SK-N-SH (cell line): ENCODE measurements around the gene C1orf50. TPM values are rescaled to one million over a fixed set of nuclear protein-coding genes. Genes with fewer than 3 reads are reported as not detected.
A peak's percentile ranks its signal among the peaks of the same experiment; 100 is the strongest.

ENCODE experiments used
- CTCF ChIA-PET: fragments of 300-600, 350-600 bp; formaldehyde crosslinking; extraction: SDS; loops from one replicate; lab custom pipeline; 2021; lab: Yijun Ruan, JAX
- POLR2A ChIA-PET: fragments of 350-600 bp; sonication (Branson Sonifier 250); formaldehyde crosslinking; extraction: SDS; loops from one replicate; lab custom pipeline; 2020; ENCODE audit warnings: antibody characterized with exemption, inconsistent platforms; lab: Yijun Ruan, JAX
- DNase-seq: peaks from one replicate; pipeline ENCODE4 v3.0.0; 2012
- H2AFZ ChIP-seq: fragments of 200-600 bp; sonication (generic); 2 replicates; pipeline ENCODE4 v1.8.1; 2016; ENCODE audit warnings: antibody characterized with exemption, mild to moderate bottlenecking, low read depth
- H3F3A ChIP-seq: fragments of 200-600 bp; sonication (generic); replicated peaks from 2 replicates; pipeline ENCODE3; 2016; ENCODE audit warnings: antibody characterized with exemption, mild to moderate bottlenecking; ENCODE audit not compliant: insufficient read depth
- H3K27ac ChIP-seq, 2 experiments: fragments of 200-500 bp in 1 of 2; fragments of 200-600 bp in 1 of 2; sonication (Bioruptor generic) in 1 of 2; sonication (generic), shearing (Covaris generic) in 1 of 2; 2 replicates each; pipeline versions ENCODE4 v1.5.1 to v1.6.1; 2014 to 2016; ENCODE audit warnings: low read depth in 2 of 2, inconsistent platforms in 1 of 2, low read length in 1 of 2, mild to moderate bottlenecking in 1 of 2, mixed read lengths in 1 of 2
- H3K27me3 ChIP-seq: fragments of 200-600 bp; sonication (generic), shearing (Covaris generic); 2 replicates; pipeline ENCODE4 v1.6.1; 2016; ENCODE audit warnings: mixed run types; ENCODE audit not compliant: insufficient read depth
- H3K36me3 ChIP-seq, 2 experiments: fragments of 200-500 bp in 1 of 2; fragments of 200-600 bp in 1 of 2; sonication (Bioruptor generic) in 1 of 2; sonication (generic) in 1 of 2; replicated peaks in 1 of 2; 2 replicates each; pipeline versions ENCODE3 to v1.5.1; 2014 to 2016; ENCODE audit warnings: low read length in 1 of 2, mild to moderate bottlenecking in 1 of 2; ENCODE audit not compliant: insufficient read depth in 2 of 2, control insufficient read depth in 1 of 2
- H3K4me1 ChIP-seq, 2 experiments: fragments of 200-500 bp in 1 of 2; fragments of 200-600 bp in 1 of 2; sonication (Bioruptor generic) in 1 of 2; sonication (generic), shearing (Covaris generic) in 1 of 2; 2 replicates each; pipeline versions ENCODE4 v1.5.1 to v1.6.1; 2014 to 2016; ENCODE audit warnings: low read depth in 1 of 2, low read length in 1 of 2, mixed run types in 1 of 2; ENCODE audit not compliant: insufficient read depth in 2 of 2, control insufficient read depth in 1 of 2
- H3K4me2 ChIP-seq: fragments of 200-600 bp; sonication (generic), shearing (Covaris generic); 2 replicates; pipeline ENCODE4 v1.6.1; 2017; ENCODE audit warnings: mixed run types
- H3K4me3 ChIP-seq, 2 experiments: fragments of 200-500 bp in 1 of 2; fragments of 200-600 bp in 1 of 2; sonication (Bioruptor generic) in 1 of 2; sonication (generic), shearing (Covaris generic) in 1 of 2; 2 replicates each; pipeline versions ENCODE4 v1.5.1 to v1.8.1; 2014 to 2016; ENCODE audit warnings: low read depth in 2 of 2, inconsistent platforms in 1 of 2, low read length in 1 of 2, mild to moderate bottlenecking in 1 of 2, mixed read lengths in 1 of 2, moderate library complexity in 1 of 2
- H3K79me2 ChIP-seq: fragments of 200-600 bp; sonication (generic); 2 replicates; pipeline ENCODE4 v1.8.1; 2017; ENCODE audit warnings: mild to moderate bottlenecking; ENCODE audit not compliant: insufficient read depth
- H3K9ac ChIP-seq: fragments of 200-600 bp; sonication (generic); 2 replicates; pipeline ENCODE4 v1.6.1; 2017; ENCODE audit warnings: mixed run types
- H3K9me2 ChIP-seq: fragments of 200-600 bp; sonication (generic); 2 replicates; pipeline ENCODE4 v1.6.1; 2017; ENCODE audit warnings: mixed run types
- H3K9me3 ChIP-seq: fragments of 200-600 bp; sonication (generic); 2 replicates; pipeline ENCODE4 v1.6.1; 2017; ENCODE audit warnings: mixed run types, mild to moderate bottlenecking, moderate library complexity
- H4K20me1 ChIP-seq: fragments of 200-600 bp; sonication (generic); 2 replicates; pipeline ENCODE4 v1.6.1; 2017; ENCODE audit warnings: mild to moderate bottlenecking, mixed run types; ENCODE audit not compliant: insufficient read depth
- CHD2 ChIP-seq: fragments of 150-350 bp; IDR thresholded peaks from 2 replicates; pipeline ENCODE4 v1.6.1; 2018; ENCODE audit warnings: low read length; ENCODE audit not compliant: partially characterized antibody
- EZH2phosphoT487 ChIP-seq: fragments of 200-600 bp; sonication (generic); IDR thresholded peaks from 2 replicates; pipeline ENCODE4 v1.6.1; 2017; ENCODE audit warnings: low read depth, mixed run types, mild to moderate bottlenecking, antibody characterized with exemption, moderate library complexity, borderline replicate concordance
- FOXJ3 ChIP-seq: sonication (generic); formaldehyde crosslinking; IDR thresholded peaks from 2 replicates; pipeline ENCODE4 v1.5.1; 2020; ENCODE audit warnings: mild to moderate bottlenecking, missing genetic modification reagents
- FOXM1 ChIP-seq: IDR thresholded peaks from 2 replicates; pipeline ENCODE4 v1.4.0; 2012; ENCODE audit warnings: low read depth, mild to moderate bottlenecking
- JUND ChIP-seq: IDR thresholded peaks from 2 replicates; pipeline ENCODE4 v1.4.0; 2012
- MEF2A ChIP-seq: IDR thresholded peaks from 2 replicates; pipeline ENCODE4 v1.4.0; 2012; ENCODE audit warnings: low read depth, borderline replicate concordance
- MXI1 ChIP-seq: IDR thresholded peaks from 2 replicates; pipeline ENCODE4 v1.6.1; 2012; ENCODE audit warnings: mild to moderate bottlenecking, low read depth, low read length, improper control_type of control experiment
- POLR2AphosphoS5 ChIP-seq: IDR thresholded peaks from 2 replicates; pipeline ENCODE4 v1.6.1; 2012; ENCODE audit warnings: low read depth, low read length
- RAD21 ChIP-seq: IDR thresholded peaks from 2 replicates; pipeline ENCODE4 v1.6.1; 2012; ENCODE audit warnings: mild to moderate bottlenecking, low read length
- RFX5 ChIP-seq: IDR thresholded peaks from 2 replicates; pipeline ENCODE4 v1.6.1; 2012; ENCODE audit warnings: mild to moderate bottlenecking, improper control_type of control experiment, low read length
- RXRA ChIP-seq: IDR thresholded peaks from 2 replicates; pipeline ENCODE4 v1.4.0; 2012; ENCODE audit warnings: low read depth, mild to moderate bottlenecking, borderline replicate concordance
- SIN3A ChIP-seq: IDR thresholded peaks from 2 replicates; pipeline ENCODE4 v1.6.1; 2012; ENCODE audit warnings: low read depth, mild to moderate bottlenecking, low read length, moderate library complexity, borderline replicate concordance
- TAF1 ChIP-seq: IDR thresholded peaks from 2 replicates; pipeline ENCODE4 v1.6.1; 2012; ENCODE audit warnings: low read depth, mild to moderate bottlenecking, low read length, moderate library complexity, borderline replicate concordance
- YY1 ChIP-seq: IDR thresholded peaks from 2 replicates; pipeline ENCODE4 v1.4.0; 2012; ENCODE audit warnings: low read depth, mild to moderate bottlenecking
- WGBS: methylation state at CpG from one replicate; pipeline ENCODE4 v1.1.6; 2017; ENCODE audit warnings: low lambda C conversion rate; 5-methylcytosine and 5-hydroxymethylcytosine counted together
- polyA plus RNA-seq, 3 experiments: library from polyadenylated mRNA; depleted of rRNA; stranded (reverse); fragments of >200 nt; gene quantifications; 2 replicates each; pipeline ENCODE4 v1.2.3, GENCODE V29; 2012
- TF ChIP-seq, protein P1 (sequence below): IDR thresholded peaks from 2 replicates; pipeline ENCODE4 v1.4.0; 2012; ENCODE audit warnings: low read depth, borderline replicate concordance
- TF ChIP-seq, protein P2 (sequence below): IDR thresholded peaks from 2 replicates; pipeline ENCODE4 v1.6.1; 2012; ENCODE audit warnings: mild to moderate bottlenecking, low read depth, low read length, moderate library complexity
- TF ChIP-seq, protein P3 (sequence below): fragments of 150-350 bp; IDR thresholded peaks from 2 replicates; pipeline ENCODE4 v1.6.1; 2017; ENCODE audit warnings: antibody characterized with exemption, low read length, low read depth, borderline replicate concordance
- TF ChIP-seq, protein P4 (sequence below): IDR thresholded peaks from 2 replicates; pipeline ENCODE4 v1.4.0; 2012; ENCODE audit warnings: low read depth, borderline replicate concordance

Gene C1orf50
- polyA plus RNA-seq, 1 of the 3 experiments (the other 2 are of a cell fraction): 2.6 TPM

DNA sequence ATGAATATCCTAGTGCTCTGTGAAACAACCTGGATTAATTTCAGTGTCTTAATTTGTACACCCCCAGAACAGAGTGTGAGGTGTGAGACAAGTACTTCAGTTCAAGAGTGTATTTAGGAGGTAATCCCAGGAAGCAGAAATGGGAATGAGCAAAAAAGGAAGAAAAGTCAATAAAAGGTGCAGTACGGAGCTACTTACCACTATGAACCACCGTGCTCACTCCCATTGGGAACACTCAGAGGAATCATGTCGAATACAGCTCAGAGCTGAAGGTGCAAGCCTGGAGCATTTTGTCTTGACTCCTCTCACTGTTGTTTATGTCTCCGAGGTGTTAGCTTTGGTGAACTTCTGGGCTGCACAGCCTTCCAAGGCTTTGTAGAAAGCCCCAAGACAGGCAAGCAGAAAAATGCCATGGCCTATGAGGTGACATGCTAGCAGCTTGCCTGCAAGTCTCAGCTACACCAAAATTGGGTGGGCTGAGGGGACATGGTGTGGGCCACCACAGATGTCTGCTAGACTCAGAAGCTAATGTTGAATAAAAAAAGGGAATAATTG, 57.5 kb downstream of the C1orf50 start (continued):
- TF ChIP-seq, protein P1, sequence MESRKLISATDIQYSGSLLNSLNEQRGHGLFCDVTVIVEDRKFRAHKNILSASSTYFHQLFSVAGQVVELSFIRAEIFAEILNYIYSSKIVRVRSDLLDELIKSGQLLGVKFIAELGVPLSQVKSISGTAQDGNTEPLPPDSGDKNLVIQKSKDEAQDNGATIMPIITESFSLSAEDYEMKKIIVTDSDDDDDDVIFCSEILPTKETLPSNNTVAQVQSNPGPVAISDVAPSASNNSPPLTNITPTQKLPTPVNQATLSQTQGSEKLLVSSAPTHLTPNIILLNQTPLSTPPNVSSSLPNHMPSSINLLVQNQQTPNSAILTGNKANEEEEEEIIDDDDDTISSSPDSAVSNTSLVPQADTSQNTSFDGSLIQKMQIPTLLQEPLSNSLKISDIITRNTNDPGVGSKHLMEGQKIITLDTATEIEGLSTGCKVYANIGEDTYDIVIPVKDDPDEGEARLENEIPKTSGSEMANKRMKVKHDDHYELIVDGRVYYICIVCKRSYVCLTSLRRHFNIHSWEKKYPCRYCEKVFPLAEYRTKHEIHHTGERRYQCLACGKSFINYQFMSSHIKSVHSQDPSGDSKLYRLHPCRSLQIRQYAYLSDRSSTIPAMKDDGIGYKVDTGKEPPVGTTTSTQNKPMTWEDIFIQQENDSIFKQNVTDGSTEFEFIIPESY: no peak
- TF ChIP-seq TAF1: no peak

DNA sequence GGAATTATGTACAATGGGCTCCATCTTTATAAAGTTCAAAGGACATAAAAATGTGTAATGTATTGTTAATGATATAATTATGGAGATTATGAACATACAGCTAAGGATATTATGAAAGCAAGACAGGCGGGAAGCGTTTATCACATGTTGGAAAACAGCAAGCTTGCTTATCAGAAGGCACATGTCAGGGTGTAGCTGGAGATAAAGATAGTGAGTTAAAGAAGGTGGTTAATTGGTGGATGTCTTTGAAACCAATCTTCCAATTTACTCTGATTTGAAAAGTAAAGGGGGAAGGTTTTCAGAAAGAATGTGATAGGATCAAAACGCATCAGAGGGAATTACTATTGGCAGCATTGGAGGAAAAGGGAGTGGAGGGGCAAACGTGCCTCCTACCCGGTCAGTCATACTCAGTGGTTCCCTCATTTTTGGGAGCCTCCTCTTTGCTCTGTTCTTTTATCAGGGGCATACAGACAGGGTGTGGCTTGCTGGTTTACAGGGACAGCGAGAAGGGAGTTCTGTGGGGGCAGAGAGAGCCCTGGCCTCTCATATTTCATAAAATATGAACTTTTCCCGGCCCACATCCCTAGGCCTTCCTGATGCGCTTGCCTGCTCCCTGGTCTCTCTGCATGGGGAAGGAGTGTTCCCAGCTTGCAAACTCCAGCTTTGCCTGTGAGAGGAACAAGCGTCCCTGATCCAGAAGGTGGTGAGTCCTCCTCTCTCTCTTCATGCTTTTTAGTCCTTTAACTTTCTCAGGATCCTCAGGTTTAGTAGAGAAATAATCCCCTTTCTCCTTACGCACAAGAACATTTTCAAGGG, 58.2 kb downstream of the C1orf50 start:
- Histone ChIP-seq H2AFZ (no peak overlapping the region), H3K4me3 (no peak overlapping the region), H4K20me1 (no peaks in the 10 kb centered on the region; the same call in 1 of the 2 replicates), H3K4me2 (no peak overlapping the region), H3F3A (peaks cover 5% of the 10 kb centered on the region), H3K79me2 (peaks cover 5% of the 10 kb centered on the region; the same call in 1 of the 2 replicates), H3K4me1 (peaks cover 19 to 20% of the 10 kb centered on the region in 2 experiments; a peak in 3 of 4 replicates), H3K36me3 (peaks cover 0 to 4% of the 10 kb centered on the region in 2 experiments), H3K9me2 (no peaks in the 10 kb centered on the region), H3K9me3 (no peaks in the 10 kb centered on the region), H3K27ac (no peak overlapping the region), H3K27me3 (no peaks in the 10 kb centered on the region), H3K9ac (no peak overlapping the region)
- CTCF ChIA-PET: interaction anchor here (1.2 to 2.3 kb wide), 2 partner anchors 21 to 248 kb away, joined by 4 to 9 read pairs; partner anchors contain the start of gene ZNF691
- POLR2A ChIA-PET: no interaction called here
- WGBS: 96% methylated on average over 10 of the region's 10 CpGs
- DNase-seq: peak; percentile 20
- TF ChIP-seq YY1: no peak
- TF ChIP-seq JUND: no peak
- no peak for TF ChIP-seq EZH2phosphoT487
- no peak for TF ChIP-seq RAD21
- TF ChIP-seq RXRA: no peak
- TF ChIP-seq FOXJ3 (CRISPR knock-in tag): no peak
- TF ChIP-seq CHD2: no peak
- TF ChIP-seq, protein P2, sequence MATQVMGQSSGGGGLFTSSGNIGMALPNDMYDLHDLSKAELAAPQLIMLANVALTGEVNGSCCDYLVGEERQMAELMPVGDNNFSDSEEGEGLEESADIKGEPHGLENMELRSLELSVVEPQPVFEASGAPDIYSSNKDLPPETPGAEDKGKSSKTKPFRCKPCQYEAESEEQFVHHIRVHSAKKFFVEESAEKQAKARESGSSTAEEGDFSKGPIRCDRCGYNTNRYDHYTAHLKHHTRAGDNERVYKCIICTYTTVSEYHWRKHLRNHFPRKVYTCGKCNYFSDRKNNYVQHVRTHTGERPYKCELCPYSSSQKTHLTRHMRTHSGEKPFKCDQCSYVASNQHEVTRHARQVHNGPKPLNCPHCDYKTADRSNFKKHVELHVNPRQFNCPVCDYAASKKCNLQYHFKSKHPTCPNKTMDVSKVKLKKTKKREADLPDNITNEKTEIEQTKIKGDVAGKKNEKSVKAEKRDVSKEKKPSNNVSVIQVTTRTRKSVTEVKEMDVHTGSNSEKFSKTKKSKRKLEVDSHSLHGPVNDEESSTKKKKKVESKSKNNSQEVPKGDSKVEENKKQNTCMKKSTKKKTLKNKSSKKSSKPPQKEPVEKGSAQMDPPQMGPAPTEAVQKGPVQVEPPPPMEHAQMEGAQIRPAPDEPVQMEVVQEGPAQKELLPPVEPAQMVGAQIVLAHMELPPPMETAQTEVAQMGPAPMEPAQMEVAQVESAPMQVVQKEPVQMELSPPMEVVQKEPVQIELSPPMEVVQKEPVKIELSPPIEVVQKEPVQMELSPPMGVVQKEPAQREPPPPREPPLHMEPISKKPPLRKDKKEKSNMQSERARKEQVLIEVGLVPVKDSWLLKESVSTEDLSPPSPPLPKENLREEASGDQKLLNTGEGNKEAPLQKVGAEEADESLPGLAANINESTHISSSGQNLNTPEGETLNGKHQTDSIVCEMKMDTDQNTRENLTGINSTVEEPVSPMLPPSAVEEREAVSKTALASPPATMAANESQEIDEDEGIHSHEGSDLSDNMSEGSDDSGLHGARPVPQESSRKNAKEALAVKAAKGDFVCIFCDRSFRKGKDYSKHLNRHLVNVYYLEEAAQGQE: no peak
- TF ChIP-seq, protein P3, sequence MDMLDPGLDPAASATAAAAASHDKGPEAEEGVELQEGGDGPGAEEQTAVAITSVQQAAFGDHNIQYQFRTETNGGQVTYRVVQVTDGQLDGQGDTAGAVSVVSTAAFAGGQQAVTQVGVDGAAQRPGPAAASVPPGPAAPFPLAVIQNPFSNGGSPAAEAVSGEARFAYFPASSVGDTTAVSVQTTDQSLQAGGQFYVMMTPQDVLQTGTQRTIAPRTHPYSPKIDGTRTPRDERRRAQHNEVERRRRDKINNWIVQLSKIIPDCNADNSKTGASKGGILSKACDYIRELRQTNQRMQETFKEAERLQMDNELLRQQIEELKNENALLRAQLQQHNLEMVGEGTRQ: no peak
- no peak for TF ChIP-seq SIN3A
- TF ChIP-seq POLR2AphosphoS5: no peak
- no peak for TF ChIP-seq FOXM1
- TF ChIP-seq RFX5: no peak
- TF ChIP-seq, protein P4, sequence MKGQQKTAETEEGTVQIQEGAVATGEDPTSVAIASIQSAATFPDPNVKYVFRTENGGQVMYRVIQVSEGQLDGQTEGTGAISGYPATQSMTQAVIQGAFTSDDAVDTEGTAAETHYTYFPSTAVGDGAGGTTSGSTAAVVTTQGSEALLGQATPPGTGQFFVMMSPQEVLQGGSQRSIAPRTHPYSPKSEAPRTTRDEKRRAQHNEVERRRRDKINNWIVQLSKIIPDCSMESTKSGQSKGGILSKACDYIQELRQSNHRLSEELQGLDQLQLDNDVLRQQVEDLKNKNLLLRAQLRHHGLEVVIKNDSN: no peak
- TF ChIP-seq, protein P1: no peak
- no peak for TF ChIP-seq MEF2A
- no peak for TF ChIP-seq MXI1
